ENCODE results near the gene SCAMP5.

DNA sequence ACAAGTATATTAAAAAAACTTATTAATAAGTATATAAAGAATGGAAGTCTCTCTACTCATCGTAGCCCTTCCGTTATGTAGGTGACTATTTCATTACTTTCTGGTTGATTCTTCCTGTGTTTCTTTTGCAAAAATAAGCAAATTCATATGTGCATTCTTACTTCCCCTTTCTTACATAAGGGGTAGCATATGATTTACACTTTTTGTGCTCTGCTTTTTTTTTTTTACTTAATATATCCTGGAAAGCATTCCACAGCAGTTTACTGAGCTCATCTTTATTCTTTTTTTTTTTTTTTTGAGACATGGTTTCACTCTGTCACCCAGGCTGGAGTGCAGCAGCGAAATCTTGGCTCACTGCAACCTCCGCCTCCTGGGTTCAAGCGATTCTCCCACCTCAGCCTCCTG is 12.9 kb downstream of the SCAMP5 start:
- TF ChIP-seq EZH2 (IDR thresholded peaks at IDR 0.05; ENCODE audit: borderline replicate concordance, low read length) (no peak), CTCF (conservative IDR thresholded peaks at IDR 0.05 in 1 of 2, IDR thresholded peaks at IDR 0.05 in 1 of 2; ENCODE audit: extremely low read depth in 1 of 2, insufficient read depth in 1 of 2, low read depth in 1 of 2, low read length in 2 of 2) (no peak)
